HepG2 (cell line): ENCODE measurements around the gene COLQ. TPM values are rescaled to one million over a fixed set of nuclear protein-coding genes. Genes with fewer than 3 reads are reported as not detected.

Experiments
- ATAD3A ChIP-seq: sonication (generic); formaldehyde crosslinking; IDR thresholded peaks from 2 replicates; pipeline ENCODE4 v1.4.0; 2020; ENCODE audit warnings: missing genetic modification reagents
- MAF1 ChIP-seq: sonication (generic); formaldehyde crosslinking; IDR thresholded peaks from 2 replicates; pipeline ENCODE4 v1.5.0; 2020; ENCODE audit warnings: missing genetic modification reagents, borderline replicate concordance
- MED13 ChIP-seq: sonication (generic); formaldehyde crosslinking; IDR thresholded peaks from 2 replicates; pipeline ENCODE4 v1.5.0; 2020; ENCODE audit warnings: missing genetic modification reagents
- MEF2D ChIP-seq: sonication (generic); formaldehyde crosslinking; IDR thresholded peaks from 2 replicates; pipeline ENCODE4 v1.5.1; 2020; ENCODE audit warnings: mild to moderate bottlenecking, missing genetic modification reagents
- SIN3A ChIP-seq: IDR thresholded peaks from 2 replicates; pipeline ENCODE4 v1.6.1; 2011; ENCODE audit warnings: low read depth, mild to moderate bottlenecking, control low read depth, low read length, borderline replicate concordance
- SUZ12 ChIP-seq: fragments of 150-350 bp; IDR thresholded peaks from 2 replicates; pipeline ENCODE4 v1.6.1; 2014; ENCODE audit warnings: low read depth, low read length
- TARDBP ChIP-seq: sonication (generic); formaldehyde crosslinking; IDR thresholded peaks from 2 replicates; pipeline ENCODE4 v1.8.0; 2022; ENCODE audit warnings: mild to moderate bottlenecking, missing genetic modification reagents
- ZBTB1 ChIP-seq: sonication (generic); formaldehyde crosslinking; IDR thresholded peaks from 2 replicates; pipeline ENCODE4 v1.4.0; 2020; ENCODE audit warnings: missing genetic modification reagents, borderline replicate concordance
- ZNF546 ChIP-seq: sonication (generic); formaldehyde crosslinking; conservative IDR thresholded peaks from 2 replicates; pipeline ENCODE4 v1.8.1; 2023; ENCODE audit warnings: mild to moderate bottlenecking, missing genetic modification reagents
- ZNF616 ChIP-seq: sonication (generic); formaldehyde crosslinking; IDR thresholded peaks from 2 replicates; pipeline ENCODE4 v1.5.0; 2020; ENCODE audit warnings: low read depth, mild to moderate bottlenecking, missing genetic modification reagents
- ZNF772 ChIP-seq: sonication (generic); formaldehyde crosslinking; IDR thresholded peaks from 2 replicates; pipeline ENCODE4 v1.5.0; 2020; ENCODE audit warnings: mild to moderate bottlenecking, missing genetic modification reagents
- polyA plus RNA-seq, 8 experiments: library from polyadenylated mRNA; depleted of rRNA in 3 of 8; stranded (reverse) in 7 of 8; unstranded in 1 of 8; fragments of >200 nt; fragmentation: Illumina TruSeq in 4 of 8; extraction: Trizol in 4 of 8; gene quantifications; 2 replicates each; pipeline versions ENCODE4 v1.2.1 to v1.2.3, GENCODE V29; 2011 to 2016; ENCODE audit warnings: low read depth in 4 of 8, missing spikeins in 1 of 8, mixed read lengths in 1 of 8; ENCODE audit not compliant: insufficient read depth in 1 of 8
- total RNA-seq, 5 experiments: library from RNA; depleted of rRNA; stranded (reverse); fragments of >200 nt; fragmentation: Illumina TruSeq; extraction: Trizol; gene quantifications; 2 replicates each; pipeline ENCODE4 v1.2.3, GENCODE V29; 2016; ENCODE audit warnings: low read depth in 1 of 5
- TF ChIP-seq, protein P1 (sequence below): sonication (generic); formaldehyde crosslinking; IDR thresholded peaks from 2 replicates; pipeline ENCODE4 v1.4.0; 2020; ENCODE audit warnings: mild to moderate bottlenecking, missing genetic modification reagents
- TF ChIP-seq, protein P2 (sequence below): IDR thresholded peaks from 2 replicates; pipeline ENCODE4 v1.6.1; 2012; ENCODE audit warnings: low read depth, low read length, improper control_type of control experiment
- TF ChIP-seq, protein P3 (sequence below): sonication (generic); formaldehyde crosslinking; IDR thresholded peaks from 2 replicates; pipeline ENCODE4 v1.4.0; 2020; ENCODE audit warnings: missing genetic modification reagents
- TF ChIP-seq, protein P4 (sequence below): sonication (generic); formaldehyde crosslinking; IDR thresholded peaks from 2 replicates; pipeline ENCODE4 v1.5.1; 2020; ENCODE audit warnings: mild to moderate bottlenecking, moderate library complexity, missing genetic modification reagents

Gene COLQ
- total and polyA plus RNA-seq, 2 of the 13 experiments (the other 11 are each of a cell fraction or from before 2014, with no cell fraction given), result 0.31 to 0.46 TPM

DNA sequence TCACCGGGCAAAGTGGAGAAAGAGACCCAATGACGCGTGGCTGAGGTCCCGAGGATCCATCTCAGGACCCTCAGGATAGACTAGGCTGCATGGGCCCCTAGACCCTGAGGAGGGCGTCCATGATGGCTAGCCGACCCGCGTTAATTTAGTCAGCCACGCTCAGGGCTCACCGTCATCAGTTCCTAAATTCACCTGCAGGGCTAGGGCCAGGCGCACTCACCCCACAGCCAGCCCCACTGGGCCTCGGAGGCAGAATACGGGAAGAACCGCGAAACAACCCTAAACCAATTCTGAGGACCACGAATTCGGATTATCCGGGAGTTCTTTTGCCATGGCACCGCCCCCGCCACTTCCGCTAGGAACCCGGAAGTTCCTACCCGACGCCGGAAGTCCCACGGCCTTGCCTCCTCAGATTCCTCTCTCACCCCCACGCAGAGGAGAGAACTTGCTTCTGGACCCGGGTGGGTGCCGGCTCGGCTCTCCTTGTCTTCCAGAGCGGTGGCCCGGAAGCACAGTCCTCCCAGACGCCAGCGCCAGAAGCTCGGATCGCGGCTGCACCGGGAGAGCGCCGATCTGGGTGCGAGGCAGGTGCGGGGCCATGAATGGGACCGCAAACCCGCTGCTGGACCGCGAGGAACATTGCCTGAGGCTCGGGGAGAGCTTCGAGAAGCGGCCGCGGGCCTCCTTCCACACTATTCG lies 94.2 kb downstream of the COLQ start, which contains the start of the genes EAF1 and METTL6 (continued):
- TF ChIP-seq, protein P1, sequence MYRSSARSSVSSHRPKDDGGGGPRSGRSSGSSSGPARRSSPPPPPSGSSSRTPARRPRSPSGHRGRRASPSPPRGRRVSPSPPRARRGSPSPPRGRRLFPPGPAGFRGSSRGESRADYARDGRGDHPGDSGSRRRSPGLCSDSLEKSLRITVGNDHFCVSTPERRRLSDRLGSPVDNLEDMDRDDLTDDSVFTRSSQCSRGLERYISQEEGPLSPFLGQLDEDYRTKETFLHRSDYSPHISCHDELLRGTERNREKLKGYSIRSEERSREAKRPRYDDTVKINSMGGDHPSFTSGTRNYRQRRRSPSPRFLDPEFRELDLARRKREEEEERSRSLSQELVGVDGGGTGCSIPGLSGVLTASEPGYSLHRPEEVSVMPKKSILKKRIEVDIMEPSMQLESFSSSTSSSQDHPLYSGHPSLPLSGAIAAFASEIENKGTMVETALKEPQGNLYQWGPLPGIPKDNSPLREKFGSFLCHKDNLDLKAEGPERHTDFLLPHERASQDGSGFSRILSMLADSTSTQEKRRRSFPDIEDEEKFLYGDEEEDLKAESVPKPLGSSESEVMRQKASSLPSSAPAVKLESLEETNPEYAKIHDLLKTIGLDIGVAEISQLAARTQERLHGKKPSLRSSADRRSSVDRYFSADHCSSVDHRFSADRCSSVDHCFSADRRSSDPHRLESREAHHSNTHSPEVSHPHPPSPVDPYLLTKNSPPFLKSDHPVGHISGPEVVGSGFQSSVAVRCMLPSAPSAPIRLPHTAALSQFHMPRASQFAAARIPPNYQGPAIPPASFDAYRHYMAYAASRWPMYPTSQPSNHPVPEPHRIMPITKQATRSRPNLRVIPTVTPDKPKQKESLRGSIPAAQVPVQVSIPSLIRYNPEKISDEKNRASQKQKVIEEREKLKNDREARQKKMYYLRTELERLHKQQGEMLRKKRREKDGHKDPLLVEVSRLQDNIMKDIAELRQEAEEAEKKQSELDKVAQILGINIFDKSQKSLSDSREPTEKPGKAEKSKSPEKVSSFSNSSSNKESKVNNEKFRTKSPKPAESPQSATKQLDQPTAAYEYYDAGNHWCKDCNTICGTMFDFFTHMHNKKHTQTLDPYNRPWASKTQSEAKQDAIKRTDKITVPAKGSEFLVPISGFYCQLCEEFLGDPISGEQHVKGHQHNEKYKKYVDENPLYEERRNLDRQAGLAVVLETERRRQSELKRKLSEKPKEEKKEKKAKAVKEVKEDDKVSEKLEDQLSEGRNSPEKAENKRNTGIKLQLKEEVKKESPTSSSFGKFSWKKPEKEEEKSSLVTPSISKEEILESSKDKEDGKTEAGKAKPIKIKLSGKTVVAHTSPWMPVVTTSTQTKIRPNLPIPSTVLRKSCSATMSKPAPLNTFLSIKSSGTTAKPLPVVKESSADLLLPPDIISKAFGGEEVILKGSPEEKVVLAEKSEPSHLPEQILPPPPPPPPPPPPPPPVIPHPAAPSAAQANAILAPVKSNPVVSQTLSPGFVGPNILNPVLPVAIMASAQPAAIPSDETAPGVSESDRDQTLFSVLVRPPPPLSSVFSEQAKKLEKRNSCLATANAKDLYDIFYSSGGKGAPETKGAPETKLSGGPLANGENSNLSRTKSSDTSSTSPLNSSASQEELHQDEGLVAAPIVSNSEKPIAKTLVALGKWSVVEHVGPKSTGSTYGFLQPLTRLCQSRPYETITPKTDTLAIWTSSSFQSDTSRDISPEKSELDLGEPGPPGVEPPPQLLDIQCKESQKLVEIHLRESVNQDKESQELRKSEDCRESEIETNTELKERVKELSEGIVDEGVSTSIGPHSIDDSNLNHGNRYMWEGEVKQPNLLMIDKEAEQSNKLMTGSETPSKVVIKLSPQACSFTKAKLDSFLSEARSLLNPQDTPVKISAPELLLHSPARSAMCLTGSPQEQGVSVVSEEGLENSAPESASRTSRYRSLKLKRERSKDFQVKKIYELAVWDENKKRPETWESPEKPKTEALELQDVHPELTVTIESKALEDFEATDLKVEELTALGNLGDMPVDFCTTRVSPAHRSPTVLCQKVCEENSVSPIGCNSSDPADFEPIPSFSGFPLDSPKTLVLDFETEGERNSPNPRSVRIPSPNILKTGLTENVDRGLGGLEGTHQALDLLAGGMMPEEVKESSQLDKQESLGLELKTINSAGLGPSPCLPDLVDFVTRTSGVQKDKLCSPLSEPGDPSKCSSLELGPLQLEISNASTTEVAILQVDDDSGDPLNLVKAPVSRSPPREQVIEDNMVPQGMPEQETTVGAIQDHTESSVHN (CRISPR knock-in tag), result no peak
- TF ChIP-seq MEF2D, result peak; percentile 48; the same call in 1 of the 2 replicates
- TF ChIP-seq SUZ12, result no peak
- peak; percentile 81; the same call in 1 of the 2 replicates for TF ChIP-seq MAF1 (CRISPR knock-in tag)
- peak; percentile 36; the same call in 1 of the 2 replicates for TF ChIP-seq MED13 (CRISPR knock-in tag)
- peak; percentile 68 for TF ChIP-seq TARDBP (CRISPR knock-in tag)
- TF ChIP-seq, protein P2, sequence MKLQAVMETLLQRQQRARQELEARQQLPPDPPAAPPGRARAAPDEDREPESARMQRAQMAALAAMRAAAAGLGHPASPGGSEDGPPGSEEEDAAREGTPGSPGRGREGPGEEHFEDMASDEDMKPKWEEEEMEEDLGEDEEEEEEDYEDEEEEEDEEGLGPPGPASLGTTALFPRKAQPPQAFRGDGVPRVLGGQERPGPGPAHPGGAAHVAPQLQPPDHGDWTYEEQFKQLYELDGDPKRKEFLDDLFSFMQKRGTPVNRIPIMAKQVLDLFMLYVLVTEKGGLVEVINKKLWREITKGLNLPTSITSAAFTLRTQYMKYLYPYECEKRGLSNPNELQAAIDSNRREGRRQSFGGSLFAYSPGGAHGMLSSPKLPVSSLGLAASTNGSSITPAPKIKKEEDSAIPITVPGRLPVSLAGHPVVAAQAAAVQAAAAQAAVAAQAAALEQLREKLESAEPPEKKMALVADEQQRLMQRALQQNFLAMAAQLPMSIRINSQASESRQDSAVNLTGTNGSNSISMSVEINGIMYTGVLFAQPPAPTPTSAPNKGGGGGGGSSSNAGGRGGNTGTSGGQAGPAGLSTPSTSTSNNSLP, result no peak
- TF ChIP-seq ZNF772 (CRISPR knock-in tag), result peak; percentile 20
- TF ChIP-seq ZNF616 (CRISPR knock-in tag), result 0 out of 2 replicates have a peak, but pooled peaks have one; percentile 41
- peak; percentile 92; the same call in 1 of the 2 replicates for TF ChIP-seq SIN3A
- TF ChIP-seq, protein P3, sequence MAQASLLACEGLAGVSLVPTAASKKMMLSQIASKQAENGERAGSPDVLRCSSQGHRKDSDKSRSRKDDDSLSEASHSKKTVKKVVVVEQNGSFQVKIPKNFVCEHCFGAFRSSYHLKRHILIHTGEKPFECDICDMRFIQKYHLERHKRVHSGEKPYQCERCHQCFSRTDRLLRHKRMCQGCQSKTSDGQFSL (CRISPR knock-in tag), result peak; percentile 75
- TF ChIP-seq, protein P4, sequence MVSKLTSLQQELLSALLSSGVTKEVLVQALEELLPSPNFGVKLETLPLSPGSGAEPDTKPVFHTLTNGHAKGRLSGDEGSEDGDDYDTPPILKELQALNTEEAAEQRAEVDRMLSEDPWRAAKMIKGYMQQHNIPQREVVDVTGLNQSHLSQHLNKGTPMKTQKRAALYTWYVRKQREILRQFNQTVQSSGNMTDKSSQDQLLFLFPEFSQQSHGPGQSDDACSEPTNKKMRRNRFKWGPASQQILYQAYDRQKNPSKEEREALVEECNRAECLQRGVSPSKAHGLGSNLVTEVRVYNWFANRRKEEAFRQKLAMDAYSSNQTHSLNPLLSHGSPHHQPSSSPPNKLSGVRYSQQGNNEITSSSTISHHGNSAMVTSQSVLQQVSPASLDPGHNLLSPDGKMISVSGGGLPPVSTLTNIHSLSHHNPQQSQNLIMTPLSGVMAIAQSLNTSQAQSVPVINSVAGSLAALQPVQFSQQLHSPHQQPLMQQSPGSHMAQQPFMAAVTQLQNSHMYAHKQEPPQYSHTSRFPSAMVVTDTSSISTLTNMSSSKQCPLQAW (CRISPR knock-in tag), result no peak
- no peak for TF ChIP-seq ATAD3A
- no peak for TF ChIP-seq ZBTB1 (CRISPR knock-in tag)
- 0 out of 2 replicates have a peak, but pooled peaks have one; percentile 40 for TF ChIP-seq ZNF546 (CRISPR knock-in tag)
